WERI-Rb-1 (cell line): ENCODE data around the gene CASR.

Experiments
- DNase-seq: peaks from one replicate; pipeline ENCODE4 v3.0.0-alpha.2; 2020
- H3K27ac ChIP-seq: fragments of 250-450 bp; sonication (Bioruptor Pico); 2 replicates; pipeline ENCODE4 v1.5.1; 2020; ENCODE audit warnings: mild to moderate bottlenecking, moderate library complexity
- H3K27me3 ChIP-seq: fragments of 250-450 bp; sonication (Bioruptor Pico); 2 replicates; pipeline ENCODE4 v1.5.1; 2021; ENCODE audit warnings: mild to moderate bottlenecking, low read depth, moderate library complexity; ENCODE audit not compliant: insufficient read depth, severe bottlenecking
- H3K36me3 ChIP-seq: fragments of 250-450 bp; sonication (Bioruptor Pico); 2 replicates; pipeline ENCODE4 v1.5.1; 2020; ENCODE audit warnings: mild to moderate bottlenecking, moderate library complexity
- H3K4me3 ChIP-seq: 2 replicates; pipeline ENCODE4 v1.5.1; 2011; ENCODE audit warnings: low read depth, mild to moderate bottlenecking, control low read depth, low read length
- H3K9me3 ChIP-seq: fragments of 250-450 bp; sonication (Bioruptor Pico); 2 replicates; pipeline ENCODE4 v1.5.1; 2021; ENCODE audit warnings: mild to moderate bottlenecking, moderate library complexity; ENCODE audit not compliant: severe bottlenecking
- TF ChIP-seq, protein P1 (sequence below): IDR thresholded peaks from 2 replicates; pipeline ENCODE4 v1.5.1; 2011; ENCODE audit warnings: low read depth, mild to moderate bottlenecking, control low read depth, inconsistent platforms, low read length

Gene CASR

DNA sequence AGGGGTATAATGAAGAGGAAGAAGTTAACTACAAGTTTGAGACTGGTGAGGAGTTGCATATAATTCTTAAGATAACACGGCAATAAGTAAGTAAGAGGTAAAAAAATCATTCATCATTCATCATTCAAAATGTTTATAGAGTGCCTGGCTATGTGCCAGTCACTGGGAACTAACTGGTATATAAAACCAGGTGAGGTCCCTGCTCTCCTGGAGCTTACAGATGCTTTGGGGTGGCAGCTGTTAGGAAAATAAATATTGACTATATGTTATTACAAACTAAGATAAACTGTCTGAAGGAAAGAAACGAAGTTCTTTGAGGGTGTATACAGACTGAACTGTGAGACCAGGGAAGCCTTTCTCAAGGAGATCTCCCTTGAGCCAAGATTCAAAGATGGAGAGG, 2.9 kb downstream of the CASR start:
- Histone ChIP-seq H3K27ac (no peak overlapping the region), H3K27me3 (peaks cover 43% of the 10 kb centered on the region), H3K36me3 (no peaks in the 10 kb centered on the region), H3K9me3 (no peaks in the 10 kb centered on the region), H3K4me3 (no peak overlapping the region)
- no peak for DNase-seq
- TF ChIP-seq, protein P1, sequence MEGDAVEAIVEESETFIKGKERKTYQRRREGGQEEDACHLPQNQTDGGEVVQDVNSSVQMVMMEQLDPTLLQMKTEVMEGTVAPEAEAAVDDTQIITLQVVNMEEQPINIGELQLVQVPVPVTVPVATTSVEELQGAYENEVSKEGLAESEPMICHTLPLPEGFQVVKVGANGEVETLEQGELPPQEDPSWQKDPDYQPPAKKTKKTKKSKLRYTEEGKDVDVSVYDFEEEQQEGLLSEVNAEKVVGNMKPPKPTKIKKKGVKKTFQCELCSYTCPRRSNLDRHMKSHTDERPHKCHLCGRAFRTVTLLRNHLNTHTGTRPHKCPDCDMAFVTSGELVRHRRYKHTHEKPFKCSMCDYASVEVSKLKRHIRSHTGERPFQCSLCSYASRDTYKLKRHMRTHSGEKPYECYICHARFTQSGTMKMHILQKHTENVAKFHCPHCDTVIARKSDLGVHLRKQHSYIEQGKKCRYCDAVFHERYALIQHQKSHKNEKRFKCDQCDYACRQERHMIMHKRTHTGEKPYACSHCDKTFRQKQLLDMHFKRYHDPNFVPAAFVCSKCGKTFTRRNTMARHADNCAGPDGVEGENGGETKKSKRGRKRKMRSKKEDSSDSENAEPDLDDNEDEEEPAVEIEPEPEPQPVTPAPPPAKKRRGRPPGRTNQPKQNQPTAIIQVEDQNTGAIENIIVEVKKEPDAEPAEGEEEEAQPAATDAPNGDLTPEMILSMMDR, result no peak

DNA sequence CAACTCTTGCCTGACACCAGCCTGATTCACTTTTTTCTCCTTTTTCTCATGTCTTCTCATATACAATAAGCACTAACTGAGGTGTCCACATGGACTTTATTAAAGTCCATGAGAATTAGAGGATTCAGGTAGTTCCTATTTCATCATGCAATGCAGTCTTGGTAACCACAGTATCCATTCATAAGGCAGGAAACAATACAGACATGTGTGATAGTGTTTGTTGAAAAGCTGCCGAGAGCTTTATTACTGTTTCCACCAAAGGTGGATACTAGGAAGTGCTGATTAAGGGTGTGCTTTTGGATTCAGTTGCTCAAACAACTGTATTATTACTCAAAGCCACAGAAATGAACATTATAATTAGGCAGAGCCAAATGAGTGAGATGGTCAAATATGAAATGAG, 5.3 kb downstream of the CASR start:
- peaks cover 38% of the 10 kb centered on the region for H3K27me3 ChIP-seq
- no peak for DNase-seq
- H3K36me3 ChIP-seq, result no peaks in the 10 kb centered on the region
- TF ChIP-seq, protein P1, result no peak
- no peak overlapping the region for H3K4me3 ChIP-seq
- H3K9me3 ChIP-seq, result no peaks in the 10 kb centered on the region
- no peak overlapping the region for H3K27ac ChIP-seq

DNA sequence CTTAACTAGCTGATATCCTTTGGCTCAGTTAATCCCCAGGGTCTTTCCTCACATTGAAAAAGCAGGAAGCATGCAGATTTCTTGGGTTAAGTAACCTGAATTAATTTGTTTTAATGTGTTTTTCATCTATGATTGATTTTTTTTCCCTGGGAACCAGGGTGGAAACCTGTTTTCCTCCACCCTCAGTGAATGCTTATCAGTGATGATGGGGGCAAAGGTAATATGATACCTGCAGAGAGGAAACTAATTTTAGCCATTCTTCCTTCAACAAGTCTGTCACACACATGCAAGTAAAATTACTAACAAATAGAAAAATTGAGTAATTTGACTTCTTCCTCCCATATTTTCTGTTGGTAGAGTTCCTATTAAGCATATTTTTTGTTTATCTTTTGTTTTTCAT, 5.9 kb downstream of the CASR start:
- peaks cover 32% of the 10 kb centered on the region for H3K27me3 ChIP-seq
- H3K4me3 ChIP-seq, result no peak overlapping the region
- no peak for DNase-seq

DNA sequence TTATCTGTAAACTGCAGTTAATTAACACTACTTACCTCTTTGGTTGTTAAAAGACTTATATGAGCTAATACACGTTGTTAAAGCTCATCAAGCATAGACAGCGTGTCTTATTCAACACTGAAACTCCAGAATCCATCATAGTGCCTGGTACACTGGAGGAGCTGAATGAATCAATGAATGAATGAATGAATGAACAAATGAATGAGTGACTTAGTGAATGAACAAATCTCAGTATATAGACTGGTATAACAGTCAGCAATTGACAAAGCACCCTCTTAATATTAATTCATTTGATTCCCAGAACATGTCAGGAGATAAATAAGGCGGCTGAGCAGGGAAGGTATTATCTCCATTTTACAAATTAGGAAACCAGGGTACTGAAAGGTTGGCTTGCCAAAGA, 7.1 kb downstream of the CASR start:
- H3K4me3 ChIP-seq, result no peak overlapping the region
- TF ChIP-seq, protein P1, result no peak
- no peaks in the 10 kb centered on the region for H3K36me3 ChIP-seq
- peaks cover 20% of the 10 kb centered on the region for H3K27me3 ChIP-seq
- no peak overlapping the region for H3K27ac ChIP-seq
- H3K9me3 ChIP-seq, result no peaks in the 10 kb centered on the region
- DNase-seq, result no peak

More for the DNA sequence above, 5.9 kb downstream of the CASR start:
- H3K9me3 ChIP-seq, result no peaks in the 10 kb centered on the region
- H3K36me3 ChIP-seq, result no peaks in the 10 kb centered on the region
- TF ChIP-seq, protein P1, result no peak
- H3K27ac ChIP-seq, result no peak overlapping the region

DNA sequence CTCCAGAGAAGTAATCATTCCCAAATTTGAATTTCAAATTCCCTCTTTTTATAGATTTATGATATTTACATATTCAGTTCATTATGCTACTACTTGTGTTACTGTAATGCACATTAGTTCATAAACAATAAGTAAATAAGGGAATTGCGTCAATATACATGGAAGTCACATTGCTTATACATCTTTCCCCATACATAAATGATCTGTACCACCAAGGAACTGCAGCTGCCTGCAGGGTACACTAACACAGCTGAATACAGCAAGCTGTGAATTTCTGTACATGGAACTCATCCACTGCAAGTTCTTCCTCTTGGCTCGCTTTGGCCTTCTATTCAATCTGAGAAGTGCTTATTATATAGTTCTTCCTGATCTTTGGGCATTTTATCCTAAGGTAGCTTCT, 15.5 kb downstream of the CASR start:
- TF ChIP-seq, protein P1, result no peak
- no peak for DNase-seq
- peaks cover 6% of the 10 kb centered on the region for H3K27me3 ChIP-seq
- no peak overlapping the region for H3K27ac ChIP-seq
- no peaks in the 10 kb centered on the region for H3K36me3 ChIP-seq
- no peaks in the 10 kb centered on the region for H3K9me3 ChIP-seq
- no peak overlapping the region for H3K4me3 ChIP-seq

DNA sequence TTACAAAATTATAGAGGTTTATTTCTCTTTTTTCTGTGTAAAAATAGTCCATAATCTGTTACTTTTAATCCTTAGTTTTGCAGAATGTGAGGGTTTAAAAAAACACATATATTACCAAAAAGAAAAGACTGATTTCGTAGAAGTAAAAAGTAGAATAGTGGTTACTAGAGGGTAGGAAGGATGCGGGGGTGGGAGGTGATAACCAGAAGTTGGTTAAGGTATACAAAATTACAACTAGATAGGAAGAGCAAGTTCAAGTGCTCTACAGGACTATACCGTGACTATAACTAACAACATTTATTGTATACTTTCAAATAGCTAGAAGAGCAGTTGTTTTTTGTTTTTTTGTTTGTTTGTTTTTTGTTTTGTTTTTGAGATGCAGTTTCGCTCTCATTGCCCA, 16.1 kb downstream of the CASR start:
- no peaks in the 10 kb centered on the region for H3K9me3 ChIP-seq
- TF ChIP-seq, protein P1, result no peak
- no peak overlapping the region for H3K27ac ChIP-seq
- H3K36me3 ChIP-seq, result no peaks in the 10 kb centered on the region
- peaks cover 6% of the 10 kb centered on the region for H3K27me3 ChIP-seq
- H3K4me3 ChIP-seq, result no peak overlapping the region
- DNase-seq, result no peak
